NK-92 (cell line): ENCODE measurements around the gene ACP7.
"Not testable (repeated sequence)": the region's sequence is repeated elsewhere in the genome, so short reads cannot be mapped to it uniquely, and the experiment has no call there.

Source experiments
- DNase-seq: peaks from one replicate; lab custom pipeline; 2025; ENCODE audit not compliant: unreplicated experiment; lab: John Stamatoyannopoulos, UW

The ACP7 gene

GRCh38 chr19:39083983-39084731 lies at the start of gene ACP7:
ACP7 (plus strand) TSS chr19:39084368; CDS start chr19:39085270, 902 bp downstream.
- DNase-seq = no peak

GRCh38 chr19:39036581-39036980 lies 47.6 kb upstream of the ACP7 start:
- DNase-seq = no peak

GRCh38 chr19:39037194-39037593 lies 47.0 kb upstream of the ACP7 start:
- no peak for DNase-seq

GRCh38 chr19:39038098-39038497 lies 46.1 kb upstream of the ACP7 start:
- DNase-seq = no peak

- DNase-seq = no peak
These were observed 38.7 kb upstream of the ACP7 start for GRCh38 chr19:39045506-39045905.

GRCh38 chr19:39046037-39046821 lies 37.9 kb upstream of the ACP7 start:
- DNase-seq = no peak

GRCh38 chr19:39047073-39047472 lies 37.1 kb upstream of the ACP7 start:
- no peak for DNase-seq

- no peak for DNase-seq
These were observed 31.9 kb upstream of the ACP7 start for GRCh38 chr19:39052243-39052746.

- no peak for DNase-seq
These were observed 31.3 kb upstream of the ACP7 start for GRCh38 chr19:39052846-39053245.

GRCh38 chr19:39053276-39054090 lies 30.7 kb upstream of the ACP7 start:
- DNase-seq = no peak

- DNase-seq = no peak
These were observed 30.1 kb upstream of the ACP7 start for GRCh38 chr19:39054091-39054470.

GRCh38 chr19:39057615-39058014 lies 26.6 kb upstream of the ACP7 start:
- DNase-seq = no peak

- DNase-seq = no peak
These were observed 24.9 kb upstream of the ACP7 start for GRCh38 chr19:39059302-39059701.

- DNase-seq = no peak
These were observed 24.0 kb upstream of the ACP7 start for GRCh38 chr19:39060171-39060570.

- no peak for DNase-seq
These were observed 19.8 kb upstream of the ACP7 start for GRCh38 chr19:39064405-39064804.

GRCh38 chr19:39065928-39066327 lies 18.2 kb upstream of the ACP7 start:
- DNase-seq = no peak

GRCh38 chr19:39067104-39067503 lies 17.1 kb upstream of the ACP7 start:
- DNase-seq = no peak

- DNase-seq = not testable (repeated sequence)
These were observed 15.9 kb upstream of the ACP7 start for GRCh38 chr19:39068259-39068658.

- DNase-seq = no peak
These were observed 13.3 kb upstream of the ACP7 start for GRCh38 chr19:39070888-39071287.

- DNase-seq = no peak
These were observed 9.9 kb upstream of the ACP7 start for GRCh38 chr19:39074205-39074692.

GRCh38 chr19:39074942-39075341 lies 9.2 kb upstream of the ACP7 start:
- no peak for DNase-seq
